ENCODE results near the gene ZFAND3.

Gene ZFAND3

DNA sequence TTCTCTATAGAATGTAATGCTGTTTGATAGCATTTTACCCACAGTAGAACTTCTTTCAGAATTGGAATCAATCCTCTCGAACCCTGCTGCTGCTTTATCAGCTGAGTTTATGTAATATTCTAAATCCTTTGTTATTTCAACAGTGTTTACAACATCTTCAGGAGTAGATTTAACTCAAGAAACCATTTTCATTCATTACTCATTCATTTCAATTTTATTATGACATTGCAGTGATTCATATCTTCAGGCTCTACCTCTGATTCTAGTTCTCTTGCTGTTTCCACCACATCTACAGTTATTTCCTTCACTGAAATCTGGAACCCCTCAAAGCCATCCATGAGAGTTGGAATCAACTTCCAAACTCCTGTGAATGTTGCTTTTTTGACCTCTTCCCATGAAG, 93.7 kb downstream of the ZFAND3 start:
- TF ChIP-seq, protein P1, sequence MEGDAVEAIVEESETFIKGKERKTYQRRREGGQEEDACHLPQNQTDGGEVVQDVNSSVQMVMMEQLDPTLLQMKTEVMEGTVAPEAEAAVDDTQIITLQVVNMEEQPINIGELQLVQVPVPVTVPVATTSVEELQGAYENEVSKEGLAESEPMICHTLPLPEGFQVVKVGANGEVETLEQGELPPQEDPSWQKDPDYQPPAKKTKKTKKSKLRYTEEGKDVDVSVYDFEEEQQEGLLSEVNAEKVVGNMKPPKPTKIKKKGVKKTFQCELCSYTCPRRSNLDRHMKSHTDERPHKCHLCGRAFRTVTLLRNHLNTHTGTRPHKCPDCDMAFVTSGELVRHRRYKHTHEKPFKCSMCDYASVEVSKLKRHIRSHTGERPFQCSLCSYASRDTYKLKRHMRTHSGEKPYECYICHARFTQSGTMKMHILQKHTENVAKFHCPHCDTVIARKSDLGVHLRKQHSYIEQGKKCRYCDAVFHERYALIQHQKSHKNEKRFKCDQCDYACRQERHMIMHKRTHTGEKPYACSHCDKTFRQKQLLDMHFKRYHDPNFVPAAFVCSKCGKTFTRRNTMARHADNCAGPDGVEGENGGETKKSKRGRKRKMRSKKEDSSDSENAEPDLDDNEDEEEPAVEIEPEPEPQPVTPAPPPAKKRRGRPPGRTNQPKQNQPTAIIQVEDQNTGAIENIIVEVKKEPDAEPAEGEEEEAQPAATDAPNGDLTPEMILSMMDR (IDR thresholded peaks at IDR 0.05; ENCODE audit: low read depth, low read length) = no peak
- H3K9me3 ChIP-seq = no peaks in the 10 kb centered on the region
- no peak for DNase-seq
- no peak overlapping the region for H3K4me3 ChIP-seq (ENCODE audit: low read depth, low read length)
- no peaks in the 10 kb centered on the region; the same call in 1 of the 2 replicates for H3K36me3 ChIP-seq
- no peaks in the 10 kb centered on the region for H3K27me3 ChIP-seq
- H3K4me1 ChIP-seq = no peaks in the 10 kb centered on the region

DNA sequence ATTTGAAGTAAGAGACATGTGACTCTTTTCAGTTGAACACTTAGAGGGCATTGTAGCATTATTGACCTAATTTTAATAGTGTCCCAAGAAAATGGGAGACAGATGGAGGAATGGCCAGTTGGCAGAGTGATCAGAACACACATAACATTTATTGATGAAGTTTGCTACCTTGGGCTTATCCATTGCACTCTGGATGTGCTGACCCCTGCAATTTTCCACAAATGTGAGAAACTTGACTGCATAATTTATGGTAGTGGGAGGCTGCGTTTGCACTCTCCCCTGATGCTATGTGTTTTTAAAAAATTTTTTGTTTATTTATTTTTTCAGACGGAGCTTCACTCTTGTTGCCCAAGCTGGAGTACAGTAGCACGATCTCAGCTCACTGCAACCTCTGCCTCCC, 95.9 kb downstream of the ZFAND3 start:
- H3K36me3 ChIP-seq = no peaks in the 10 kb centered on the region; the same call in 1 of the 2 replicates
- H3K4me1 ChIP-seq = no peaks in the 10 kb centered on the region
- no peak for DNase-seq
- H3K4me3 ChIP-seq (ENCODE audit: low read depth, low read length) = no peak overlapping the region
- H3K9me3 ChIP-seq = no peaks in the 10 kb centered on the region
- H3K27me3 ChIP-seq = no peaks in the 10 kb centered on the region
- TF ChIP-seq, protein P1 (IDR thresholded peaks at IDR 0.05; ENCODE audit: low read depth, low read length) = no peak

DNA sequence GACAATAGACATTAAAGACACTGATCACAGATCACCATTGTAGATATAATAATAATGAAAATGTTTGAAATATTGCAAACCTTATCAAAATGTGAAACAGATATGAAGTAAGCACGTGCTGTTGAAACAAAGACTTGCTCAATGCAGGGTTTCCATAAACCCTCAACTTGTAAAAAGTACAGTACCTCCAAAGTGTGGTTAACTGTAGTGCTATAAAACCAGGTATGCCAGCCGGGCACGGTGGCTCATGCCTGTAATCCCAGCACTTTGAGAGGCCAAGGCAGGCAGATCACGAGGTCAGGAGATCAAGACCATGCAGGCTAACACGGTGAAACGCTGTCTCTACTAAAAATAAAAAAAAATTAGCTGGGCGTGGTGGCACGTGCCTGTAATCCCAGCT, 96.6 kb downstream of the ZFAND3 start:
- TF ChIP-seq, protein P1 (IDR thresholded peaks at IDR 0.05; ENCODE audit: low read depth, low read length) = no peak
- H3K4me3 ChIP-seq (ENCODE audit: low read depth, low read length) = no peak overlapping the region
- H3K4me1 ChIP-seq = no peaks in the 10 kb centered on the region
- DNase-seq = no peak
- H3K27me3 ChIP-seq = no peaks in the 10 kb centered on the region
- no peaks in the 10 kb centered on the region; the same call in 1 of the 2 replicates for H3K36me3 ChIP-seq
- no peaks in the 10 kb centered on the region for H3K9me3 ChIP-seq

DNA sequence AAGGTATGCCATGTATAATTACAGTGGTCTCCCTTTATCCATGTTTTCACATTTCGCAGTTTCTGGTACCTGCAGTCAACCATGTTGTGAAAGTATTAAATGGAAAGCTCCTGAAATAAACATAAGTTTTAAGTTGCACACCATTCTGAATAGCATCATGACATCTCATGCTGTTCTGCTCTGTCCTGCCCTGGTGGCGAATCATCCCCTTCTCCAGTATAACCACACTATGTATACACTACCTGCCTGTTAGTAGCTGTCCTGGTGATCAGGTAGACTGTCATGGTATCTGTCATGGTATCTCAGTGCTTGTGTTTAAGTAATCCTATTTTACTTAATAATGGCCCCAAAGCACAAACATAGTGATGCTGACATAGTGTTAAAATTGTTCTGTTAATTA, 97.1 kb downstream of the ZFAND3 start:
- no peak for DNase-seq
- no peak overlapping the region for H3K4me3 ChIP-seq (ENCODE audit: low read depth, low read length)
- no peaks in the 10 kb centered on the region for H3K4me1 ChIP-seq
- H3K27me3 ChIP-seq = no peaks in the 10 kb centered on the region
- H3K9me3 ChIP-seq = no peaks in the 10 kb centered on the region
- H3K36me3 ChIP-seq = no peaks in the 10 kb centered on the region; the same call in 1 of the 2 replicates
- TF ChIP-seq, protein P1 (IDR thresholded peaks at IDR 0.05; ENCODE audit: low read depth, low read length) = no peak

DNA sequence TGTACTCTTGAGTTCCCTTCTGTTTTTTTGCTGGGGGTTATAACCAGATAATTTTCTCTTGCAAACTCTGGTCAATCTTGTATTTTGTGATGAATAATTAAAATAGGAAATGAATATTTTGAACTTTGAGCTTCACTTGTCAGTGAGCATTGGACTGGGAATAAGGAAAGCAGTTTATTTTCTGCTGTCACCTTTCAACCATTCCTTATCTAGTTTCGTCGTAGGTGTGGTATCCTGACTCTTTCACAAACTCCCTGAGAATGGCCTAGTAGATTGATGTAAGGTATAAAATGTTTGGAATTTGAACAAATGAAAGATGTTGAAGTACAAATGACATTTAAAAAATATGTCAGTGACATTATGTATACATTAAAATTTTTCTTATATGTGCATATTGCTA, 98.0 kb downstream of the ZFAND3 start:
- no peaks in the 10 kb centered on the region for H3K9me3 ChIP-seq
- no peak for DNase-seq
- no peaks in the 10 kb centered on the region; the same call in 1 of the 2 replicates for H3K36me3 ChIP-seq
- no peaks in the 10 kb centered on the region for H3K27me3 ChIP-seq
- H3K4me1 ChIP-seq = no peaks in the 10 kb centered on the region
- H3K4me3 ChIP-seq (ENCODE audit: low read depth, low read length) = no peak overlapping the region
- TF ChIP-seq, protein P1 (IDR thresholded peaks at IDR 0.05; ENCODE audit: low read depth, low read length) = no peak

DNA sequence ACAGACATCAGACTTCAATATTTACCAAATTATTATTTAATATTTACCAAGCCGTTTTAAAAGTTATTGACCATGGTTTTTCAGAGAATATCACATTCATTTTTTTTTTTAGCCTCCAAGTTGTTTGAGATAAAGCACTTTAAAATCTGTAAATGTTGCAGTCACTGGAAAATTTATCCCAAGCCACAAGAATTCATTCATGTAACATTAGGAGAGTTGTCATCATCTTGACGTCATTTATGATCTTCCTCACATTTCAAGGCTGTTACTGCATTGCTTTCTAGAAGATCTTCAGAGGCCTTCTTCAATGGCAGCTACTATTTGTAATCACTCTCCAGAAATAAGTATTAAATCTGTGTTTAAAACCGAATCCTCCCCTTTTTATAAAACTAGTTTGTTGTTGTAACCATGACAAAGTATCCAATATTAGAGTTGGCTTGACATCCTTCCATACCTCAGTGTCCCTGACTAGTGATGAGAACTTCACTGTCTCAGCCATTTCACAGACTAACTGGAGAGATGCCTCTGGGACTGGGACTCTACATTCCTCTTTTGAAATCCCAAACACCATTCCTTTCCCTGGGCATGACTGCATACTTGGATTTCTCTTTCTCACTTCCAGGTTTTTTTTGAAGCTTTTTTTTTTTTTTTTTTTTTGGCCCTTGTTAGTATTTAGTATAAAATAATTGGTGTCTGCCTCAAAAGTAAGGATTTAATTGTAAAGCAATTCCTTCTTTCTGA, 100.1 kb downstream of the ZFAND3 start:
- no peaks in the 10 kb centered on the region for H3K27me3 ChIP-seq
- TF ChIP-seq, protein P1 (IDR thresholded peaks at IDR 0.05; ENCODE audit: low read depth, low read length) = no peak
- H3K9me3 ChIP-seq = no peaks in the 10 kb centered on the region
- no peaks in the 10 kb centered on the region; the same call in 1 of the 2 replicates for H3K36me3 ChIP-seq
- no peak overlapping the region for H3K4me3 ChIP-seq (ENCODE audit: low read depth, low read length)
- H3K4me1 ChIP-seq = no peaks in the 10 kb centered on the region
- DNase-seq = no peak
